ENCODE results near the gene TBC1D16.
"Not testable (repeated sequence)": the region's sequence is repeated elsewhere in the genome, so short reads cannot be mapped to it uniquely, and the experiment has no call there.

Gene TBC1D16

GRCh38 chr17:80065478-80066170, 30.0 kb upstream of the TBC1D16 start:
- no peak overlapping the region for H3K27ac Mint-ChIP-seq
- peaks cover 2% of the 10 kb centered on the region for H3K4me1 Mint-ChIP-seq
- CTCF ChIA-PET = no interaction called here
- DNase-seq = no peak
- H3K9me3 Mint-ChIP-seq = no peaks in the 10 kb centered on the region
- no peak overlapping the region for H3K4me3 Mint-ChIP-seq
- H3K36me3 Mint-ChIP-seq = no peaks in the 10 kb centered on the region
- H3K27me3 Mint-ChIP-seq = peaks cover 11% of the 10 kb centered on the region

- CTCF ChIA-PET = interaction anchor here (1.3 kb wide), 1 partner anchor 18 kb away, joined by 5 read pairs; no protein-coding TSS in a partner anchor
Measured at GRCh38 chr17:80064696-80065095, 29.0 kb upstream of the TBC1D16 start.

GRCh38 chr17:80063830-80064585, 28.3 kb upstream of the TBC1D16 start:
- Mint-ChIP-seq H3K9me3 (no peaks in the 10 kb centered on the region), H3K4me1 (no peaks in the 10 kb centered on the region), H3K27ac (no peak overlapping the region), H3K36me3 (no peaks in the 10 kb centered on the region), H3K27me3 (peaks cover 15% of the 10 kb centered on the region), H3K4me3 (no peak overlapping the region)
- CTCF ChIA-PET = interaction anchor here (0.7 to 1.3 kb wide), 2 partner anchors 19 to 72 kb away, joined by 3 to 5 read pairs; no protein-coding TSS in a partner anchor
- DNase-seq = no peak

More at GRCh38 chr17:80064696-80065095, 29.0 kb upstream of the TBC1D16 start:
- Mint-ChIP-seq H3K4me3 (no peak overlapping the region), H3K27ac (no peak overlapping the region), H3K9me3 (no peaks in the 10 kb centered on the region), H3K27me3 (peaks cover 11% of the 10 kb centered on the region), H3K4me1 (peaks cover 2% of the 10 kb centered on the region), H3K36me3 (no peaks in the 10 kb centered on the region)
- no peak for DNase-seq

GRCh38 chr17:80061421-80061820, 25.7 kb upstream of the TBC1D16 start:
- Mint-ChIP-seq H3K4me1 (no peaks in the 10 kb centered on the region), H3K27me3 (peaks cover 16% of the 10 kb centered on the region), H3K27ac (no peak overlapping the region), H3K9me3 (no peaks in the 10 kb centered on the region), H3K36me3 (no peaks in the 10 kb centered on the region), H3K4me3 (no peak overlapping the region)
- DNase-seq = no peak
- CTCF ChIA-PET = no interaction called here

GRCh38 chr17:80060644-80061043, 25.0 kb upstream of the TBC1D16 start:
- Mint-ChIP-seq H3K9me3 (no peaks in the 10 kb centered on the region), H3K4me3 (no peak overlapping the region), H3K36me3 (no peaks in the 10 kb centered on the region), H3K4me1 (no peaks in the 10 kb centered on the region), H3K27ac (no peak overlapping the region), H3K27me3 (peaks cover 16% of the 10 kb centered on the region)
- CTCF ChIA-PET = no interaction called here
- no peak for DNase-seq

GRCh38 chr17:80058311-80058955, 22.8 kb upstream of the TBC1D16 start:
- no peaks in the 10 kb centered on the region for H3K36me3 Mint-ChIP-seq
- H3K27me3 Mint-ChIP-seq = peaks cover 13% of the 10 kb centered on the region
- no peak overlapping the region for H3K27ac Mint-ChIP-seq
- CTCF ChIA-PET = interaction anchor here (1.3 kb wide), 1 partner anchor 51 kb away, joined by 4 read pairs; no protein-coding TSS in a partner anchor
- no peaks in the 10 kb centered on the region for H3K4me1 Mint-ChIP-seq
- H3K9me3 Mint-ChIP-seq = no peaks in the 10 kb centered on the region
- DNase-seq = no peak
- H3K4me3 Mint-ChIP-seq = no peak overlapping the region

- Mint-ChIP-seq H3K36me3 (no peaks in the 10 kb centered on the region), H3K4me1 (no peaks in the 10 kb centered on the region), H3K9me3 (no peaks in the 10 kb centered on the region), H3K4me3 (no peak overlapping the region), H3K27ac (no peak overlapping the region), H3K27me3 (peaks cover 18% of the 10 kb centered on the region)
- DNase-seq = no peak
- CTCF ChIA-PET = no interaction called here
Measured at GRCh38 chr17:80055597-80055996, 19.9 kb upstream of the TBC1D16 start.

- no peak overlapping the region for H3K4me3 Mint-ChIP-seq
Measured at GRCh38 chr17:80053102-80053501, 17.4 kb upstream of the TBC1D16 start.

GRCh38 chr17:80051681-80052080, 16.0 kb upstream of the TBC1D16 start:
- Mint-ChIP-seq H3K4me3 (no peak overlapping the region), H3K4me1 (no peaks in the 10 kb centered on the region), H3K27ac (no peak overlapping the region), H3K9me3 (no peaks in the 10 kb centered on the region), H3K36me3 (no peaks in the 10 kb centered on the region), H3K27me3 (peaks cover 5% of the 10 kb centered on the region)
- no peak for DNase-seq
- CTCF ChIA-PET = no interaction called here

More at GRCh38 chr17:80053102-80053501, 17.4 kb upstream of the TBC1D16 start:
- Mint-ChIP-seq H3K36me3 (no peaks in the 10 kb centered on the region), H3K9me3 (no peaks in the 10 kb centered on the region), H3K27ac (no peak overlapping the region), H3K27me3 (peaks cover 5% of the 10 kb centered on the region), H3K4me1 (no peaks in the 10 kb centered on the region)
- CTCF ChIA-PET = no interaction called here
- DNase-seq = no peak

- H3K36me3 Mint-ChIP-seq = no peaks in the 10 kb centered on the region
- H3K9me3 Mint-ChIP-seq = no peaks in the 10 kb centered on the region
- DNase-seq = no peak
- peaks cover 5% of the 10 kb centered on the region for H3K27me3 Mint-ChIP-seq
- no peak overlapping the region for H3K4me3 Mint-ChIP-seq
- no peaks in the 10 kb centered on the region for H3K4me1 Mint-ChIP-seq
- no peak overlapping the region for H3K27ac Mint-ChIP-seq
- CTCF ChIA-PET = no interaction called here
Measured at GRCh38 chr17:80050706-80051105, 15.0 kb upstream of the TBC1D16 start.

- no peak overlapping the region for H3K4me3 Mint-ChIP-seq
Measured at GRCh38 chr17:80049986-80050385, 14.3 kb upstream of the TBC1D16 start.

GRCh38 chr17:80047176-80047575, 11.5 kb upstream of the TBC1D16 start:
- Mint-ChIP-seq H3K27ac (no peak overlapping the region), H3K4me3 (no peak overlapping the region), H3K36me3 (no peaks in the 10 kb centered on the region), H3K4me1 (no peaks in the 10 kb centered on the region), H3K9me3 (peaks cover 1% of the 10 kb centered on the region), H3K27me3 (peaks cover 12% of the 10 kb centered on the region)
- DNase-seq = no peak
- CTCF ChIA-PET = no interaction called here

More at GRCh38 chr17:80049986-80050385, 14.3 kb upstream of the TBC1D16 start:
- no peaks in the 10 kb centered on the region for H3K4me1 Mint-ChIP-seq
- H3K9me3 Mint-ChIP-seq = no peaks in the 10 kb centered on the region
- CTCF ChIA-PET = no interaction called here
- no peak for DNase-seq
- no peaks in the 10 kb centered on the region for H3K36me3 Mint-ChIP-seq
- H3K27ac Mint-ChIP-seq = no peak overlapping the region
- H3K27me3 Mint-ChIP-seq = peaks cover 5% of the 10 kb centered on the region

GRCh38 chr17:80046709-80047108, 11.0 kb upstream of the TBC1D16 start:
- H3K27me3 Mint-ChIP-seq = peaks cover 14% of the 10 kb centered on the region
- H3K4me3 Mint-ChIP-seq, CTCF ChIA-PET, H3K4me1 Mint-ChIP-seq, H3K36me3 Mint-ChIP-seq, DNase-seq, H3K9me3 Mint-ChIP-seq, H3K27ac Mint-ChIP-seq: not testable (repeated sequence)

GRCh38 chr17:80045703-80046102, 10.0 kb upstream of the TBC1D16 start:
- peaks cover 15% of the 10 kb centered on the region for H3K27me3 Mint-ChIP-seq
- CTCF ChIA-PET = no interaction called here

More at GRCh38 chr17:80045703-80046102, 10.0 kb upstream of the TBC1D16 start:
- H3K9me3 Mint-ChIP-seq = peaks cover 1% of the 10 kb centered on the region
- no peak overlapping the region for H3K4me3 Mint-ChIP-seq
- H3K36me3 Mint-ChIP-seq = no peaks in the 10 kb centered on the region
- no peaks in the 10 kb centered on the region for H3K4me1 Mint-ChIP-seq
- DNase-seq = no peak
- no peak overlapping the region for H3K27ac Mint-ChIP-seq
